Measurements from ENCODE around the gene DLGAP4.

GRCh38 chr20:36525620-36526365, 219.7 kb downstream of the DLGAP4 start:
- TF ChIP-seq POLR2A (IDR thresholded peaks at IDR 0.05; ENCODE audit: control extremely low read depth in 1 of 2, low read depth in 2 of 2, low read length in 2 of 2): no peak
- TF ChIP-seq CTCF (IDR thresholded peaks at IDR 0.05; ENCODE audit: control extremely low read depth in 1 of 3, insufficient read depth in 1 of 3, low read depth in 1 of 3, low read length in 3 of 3): no peak
- TF ChIP-seq JUN (IDR thresholded peaks at IDR 0.05; ENCODE audit: low read depth, low read length): no peak
- TF ChIP-seq NANOG (IDR thresholded peaks at IDR 0.05; ENCODE audit: insufficient read depth, low read depth, low read length, poor library complexity, severe bottlenecking): no peak
- no peak for TF ChIP-seq GABPA (IDR thresholded peaks at IDR 0.05; ENCODE audit: borderline replicate concordance, insufficient read depth, low read length)
- no peak for TF ChIP-seq HDAC6 (IDR thresholded peaks at IDR 0.05; ENCODE audit: low read depth, low read length)
- no peak for TF ChIP-seq RFX5 (IDR thresholded peaks at IDR 0.05; ENCODE audit: borderline replicate concordance, low read depth, low read length)
- no peak for TF ChIP-seq EZH2 (IDR thresholded peaks at IDR 0.05; ENCODE audit: low read depth, low read length, severe bottlenecking)
- TF ChIP-seq MAFK (IDR thresholded peaks at IDR 0.05; ENCODE audit: low read depth, low read length): no peak
- TF ChIP-seq POU5F1 (IDR thresholded peaks at IDR 0.05; ENCODE audit: low read depth, low read length): no peak
- TF ChIP-seq CEBPB (IDR thresholded peaks at IDR 0.05; ENCODE audit: low read depth, low read length): no peak
- TF ChIP-seq TEAD4 (IDR thresholded peaks at IDR 0.05; ENCODE audit: low read depth, low read length): no peak
- TF ChIP-seq RBBP5 (IDR thresholded peaks at IDR 0.05; ENCODE audit: borderline replicate concordance, low read depth, low read length): no peak
- TF ChIP-seq EP300 (IDR thresholded peaks at IDR 0.05; ENCODE audit: borderline replicate concordance in 1 of 2, low read depth in 2 of 2, low read length in 2 of 2): no peak

Data from H1 (cell line).